ENCODE results near the gene STAU1.
"Not testable (repeated sequence)": the region's sequence is repeated elsewhere in the genome, so short reads cannot be mapped to it uniquely, and the experiment has no call there.

Gene STAU1

DNA sequence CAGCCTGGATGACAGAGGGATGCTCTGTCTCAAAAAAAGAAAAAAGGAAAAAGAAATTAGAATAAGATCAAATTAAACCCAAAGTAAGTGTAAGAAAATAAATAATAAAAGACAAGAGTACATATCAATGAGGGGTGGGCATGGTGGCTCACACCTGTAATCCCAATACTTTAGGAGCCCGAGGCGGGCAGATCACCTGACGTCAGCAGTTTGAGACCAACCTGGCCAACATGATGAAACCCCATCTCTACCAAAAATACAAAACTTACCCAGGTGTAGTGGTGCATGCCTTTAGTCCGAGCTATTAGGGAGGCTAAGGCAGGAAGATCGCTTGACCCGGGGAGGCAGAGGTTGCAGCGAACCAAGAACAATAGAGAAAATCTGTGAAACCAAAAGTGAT lies 14.9 kb upstream of the STAU1 start:
- no peak for DNase-seq (ENCODE audit: low read depth)

DNA sequence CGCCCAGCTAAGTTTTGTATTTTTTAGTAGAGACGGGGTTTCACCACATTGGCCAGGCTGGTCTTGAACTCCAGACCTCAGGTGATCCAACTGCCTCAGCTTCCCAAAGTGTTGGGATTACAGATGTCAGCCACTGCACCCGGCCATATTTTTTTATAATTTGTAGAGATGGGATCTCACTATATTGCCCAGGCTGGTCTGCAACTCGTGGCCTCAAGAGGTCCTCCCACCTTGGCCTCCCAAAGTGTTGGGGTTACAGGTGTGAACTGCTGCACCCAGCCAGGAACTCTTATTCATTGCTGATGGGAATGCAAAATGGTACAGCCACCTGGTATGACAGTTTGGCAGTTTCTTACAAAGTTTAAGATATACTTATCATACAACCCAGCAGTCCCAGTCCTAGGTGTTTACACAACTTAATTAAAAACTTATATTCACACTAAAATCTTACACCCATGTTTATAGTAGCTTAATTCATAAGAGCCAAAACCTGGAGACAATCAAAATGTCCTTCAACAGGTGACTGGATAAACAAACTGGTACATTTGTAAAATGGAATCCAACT lies 11.7 kb upstream of the STAU1 start:
- DNase-seq (ENCODE audit: low read depth) = no peak

DNA sequence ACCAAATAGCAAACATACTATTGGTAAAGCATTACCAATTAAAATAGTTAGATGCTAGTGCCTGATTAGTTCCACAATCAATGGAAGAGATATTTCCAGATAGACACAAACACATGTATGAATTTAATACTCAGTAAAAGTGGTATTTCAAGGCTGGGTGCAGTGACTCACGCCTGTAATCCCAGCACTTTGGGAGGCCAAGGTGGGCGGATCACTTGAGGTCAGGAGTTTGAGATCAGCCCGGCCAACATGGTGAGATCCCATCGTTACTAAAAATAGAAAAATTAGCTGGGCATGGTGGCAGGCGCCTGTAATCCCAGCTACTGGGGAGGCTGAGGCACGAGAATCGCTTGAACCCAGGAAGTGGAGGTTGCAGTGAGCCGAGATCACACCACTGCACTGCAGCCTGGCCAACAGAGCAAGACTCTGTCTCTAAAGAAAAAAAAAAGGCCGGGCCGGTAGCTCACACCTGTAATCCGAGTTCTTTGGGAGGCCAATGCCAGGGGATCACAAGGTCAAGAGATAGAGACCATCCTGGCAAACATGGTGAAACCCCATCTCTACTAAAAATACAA lies 4.9 kb upstream of the STAU1 start:
- not testable (repeated sequence) for DNase-seq (ENCODE audit: low read depth)

DNA sequence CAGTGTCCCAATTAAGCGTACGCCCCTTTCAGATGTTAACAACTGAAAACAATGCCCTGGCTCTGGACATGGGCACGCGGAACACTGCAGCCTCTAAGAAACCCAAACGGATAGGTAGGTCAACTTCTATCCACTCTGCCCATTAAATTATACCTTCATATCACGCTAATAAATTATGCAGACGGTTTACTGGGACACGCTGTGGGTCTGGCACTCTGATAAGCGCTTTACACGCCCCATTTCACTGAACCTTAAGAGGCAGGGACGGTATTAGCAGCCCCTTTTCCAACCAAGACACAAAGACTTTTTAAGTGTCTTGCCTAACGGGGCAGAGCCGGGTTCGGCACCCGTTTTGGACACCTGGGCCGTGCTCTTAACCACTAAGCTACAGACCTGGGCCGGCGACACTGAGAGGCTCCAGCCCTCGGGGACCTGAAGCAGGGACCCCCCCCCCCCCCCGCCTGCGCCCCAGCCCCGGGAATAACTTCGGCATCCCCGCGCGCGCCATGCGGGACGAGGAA lies 744 bp downstream of the STAU1 start:
- DNase-seq (ENCODE audit: low read depth) = no peak

GRCh38 chr20:49186535-49187329 lies 1.4 kb downstream of the STAU1 start:
- DNase-seq (ENCODE audit: low read depth) = no peak

DNA sequence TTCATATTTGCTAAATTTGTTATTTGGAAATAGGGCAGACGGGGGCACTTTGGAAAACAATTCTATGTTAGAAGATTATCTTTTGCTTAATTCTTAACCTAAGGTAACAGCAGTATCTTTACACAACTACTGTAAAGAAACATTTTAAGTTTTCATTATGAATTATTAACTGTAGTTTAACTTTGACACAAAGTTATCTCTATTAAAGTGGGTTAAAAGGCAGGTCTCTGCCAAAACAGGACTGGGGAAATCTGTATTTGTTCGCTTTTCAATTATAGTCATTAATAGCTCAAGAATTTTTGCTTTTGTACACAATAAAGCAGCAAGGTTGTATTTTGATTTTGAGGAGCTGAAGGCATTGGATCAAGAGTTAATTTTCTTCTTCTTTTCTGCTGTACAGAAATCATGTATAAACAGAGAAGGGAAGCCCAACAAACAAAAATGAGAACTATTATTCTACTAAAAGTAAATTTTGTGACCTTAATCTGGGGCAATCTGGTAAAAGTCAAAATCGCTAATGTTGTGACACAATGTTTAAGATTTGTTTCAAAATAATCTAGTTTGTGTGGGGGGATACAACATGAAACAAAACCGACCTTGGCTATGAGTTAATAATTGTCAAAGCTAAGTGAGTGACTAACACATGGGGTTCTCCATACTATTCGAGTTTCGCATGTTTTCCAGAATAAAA lies 2.9 kb downstream of the STAU1 start:
- DNase-seq (ENCODE audit: low read depth) = no peak

GRCh38 chr20:49184691-49185070 lies 3.5 kb downstream of the STAU1 start:
- no peak for DNase-seq (ENCODE audit: low read depth)

DNA sequence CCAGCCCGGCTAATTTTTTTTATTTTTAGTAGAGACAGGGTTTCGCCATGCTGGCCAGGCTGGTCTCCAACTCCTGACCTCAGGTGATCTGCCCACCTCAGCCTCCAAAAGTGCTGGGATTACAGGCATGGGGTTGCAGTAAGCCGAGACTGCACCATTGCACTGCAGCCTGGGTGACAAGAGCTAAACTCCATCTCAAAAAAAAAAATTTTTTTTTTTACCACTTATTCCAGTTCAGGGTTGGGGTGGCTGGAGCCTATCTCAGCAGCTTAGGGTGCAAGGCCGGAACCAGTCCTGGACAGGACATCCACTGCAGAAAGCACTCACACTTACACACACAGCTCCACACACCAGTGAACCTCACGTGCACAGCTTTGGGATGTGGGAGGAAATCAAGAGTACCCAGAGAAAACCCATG lies 4.0 kb downstream of the STAU1 start:
- DNase-seq (ENCODE audit: low read depth) = not testable (repeated sequence)

DNA sequence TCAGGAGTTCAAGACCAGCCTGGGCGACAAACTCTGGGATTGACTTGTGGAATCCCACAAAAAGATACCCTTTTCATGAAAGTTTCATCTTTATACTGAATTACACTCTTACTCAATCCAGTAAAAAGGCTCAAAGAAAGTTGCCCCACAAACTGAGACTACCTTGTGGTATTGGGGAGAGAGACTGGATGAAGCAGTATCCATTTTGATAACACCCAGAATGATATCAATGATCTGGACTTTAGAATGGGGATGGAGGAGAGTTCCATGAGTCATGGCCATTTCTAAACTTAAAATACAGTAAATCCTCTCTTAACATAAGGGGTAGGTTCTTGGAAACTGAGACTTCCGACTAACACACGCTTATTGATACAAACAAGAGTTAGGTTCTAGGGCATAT lies 4.7 kb downstream of the STAU1 start:
- no peak for DNase-seq (ENCODE audit: low read depth)

GRCh38 chr20:49181265-49181877 lies 6.8 kb downstream of the STAU1 start:
- DNase-seq (ENCODE audit: low read depth) = no peak

GRCh38 chr20:49179368-49180277 lies 8.5 kb downstream of the STAU1 start:
- no peak for DNase-seq (ENCODE audit: low read depth)

DNA sequence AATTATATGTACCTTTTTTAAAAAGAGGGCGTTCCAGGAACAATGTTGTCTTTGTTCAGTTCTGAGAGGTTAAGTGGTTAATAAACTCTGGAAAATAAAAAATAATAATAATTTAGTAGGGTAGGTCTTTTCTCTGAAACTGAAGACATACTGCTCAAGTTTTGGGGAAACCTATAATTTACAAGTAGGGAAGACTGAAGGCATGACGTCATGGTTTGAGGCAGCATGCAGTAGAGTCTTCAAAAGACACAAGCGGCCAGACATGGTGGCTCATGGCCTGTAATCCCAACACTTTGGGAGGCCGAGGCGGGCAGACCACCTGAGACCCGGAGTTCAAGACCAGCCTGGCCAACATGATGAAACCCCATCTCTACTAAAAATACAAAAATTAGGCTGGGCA lies 14.0 kb downstream of the STAU1 start:
- no peak for DNase-seq (ENCODE audit: low read depth)

DNA sequence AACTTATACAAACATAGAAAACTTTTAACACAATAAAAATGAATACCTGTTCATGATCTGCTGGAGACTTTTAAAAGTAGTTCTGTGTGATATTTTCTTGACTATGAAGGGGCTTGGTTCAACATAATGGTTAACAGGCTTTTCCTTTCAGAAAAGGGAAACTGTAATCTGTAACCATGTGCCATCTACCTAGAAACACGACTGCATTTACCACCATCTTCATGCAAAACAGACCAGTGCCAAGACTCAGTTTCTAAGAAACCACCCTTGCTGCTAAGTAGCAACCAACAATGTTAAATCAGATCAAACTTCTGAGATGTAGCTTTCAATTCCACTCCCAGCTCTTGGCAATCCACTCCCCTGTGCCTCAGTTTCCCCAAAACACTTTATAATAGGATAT lies 15.7 kb downstream of the STAU1 start:
- DNase-seq (ENCODE audit: low read depth) = no peak

DNA sequence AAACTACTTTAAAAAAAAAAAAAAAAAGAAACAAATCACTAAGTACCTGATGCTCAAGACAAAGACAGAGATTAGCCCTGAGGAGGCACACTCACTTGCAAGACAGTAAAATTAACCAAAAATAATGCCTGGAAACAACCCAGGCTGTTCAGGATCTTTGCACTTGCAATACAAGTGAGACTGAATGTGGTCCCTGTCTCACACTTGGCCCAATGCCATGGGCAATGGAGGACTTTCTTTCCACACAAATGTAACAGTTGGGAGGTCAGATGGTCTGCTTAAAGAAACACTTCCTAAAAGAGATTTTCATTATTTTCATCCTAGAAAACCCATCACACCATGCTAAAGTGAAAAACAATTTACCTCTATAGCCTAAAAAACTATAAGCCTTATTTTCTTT lies 16.2 kb downstream of the STAU1 start:
- DNase-seq (ENCODE audit: low read depth) = no peak

DNA sequence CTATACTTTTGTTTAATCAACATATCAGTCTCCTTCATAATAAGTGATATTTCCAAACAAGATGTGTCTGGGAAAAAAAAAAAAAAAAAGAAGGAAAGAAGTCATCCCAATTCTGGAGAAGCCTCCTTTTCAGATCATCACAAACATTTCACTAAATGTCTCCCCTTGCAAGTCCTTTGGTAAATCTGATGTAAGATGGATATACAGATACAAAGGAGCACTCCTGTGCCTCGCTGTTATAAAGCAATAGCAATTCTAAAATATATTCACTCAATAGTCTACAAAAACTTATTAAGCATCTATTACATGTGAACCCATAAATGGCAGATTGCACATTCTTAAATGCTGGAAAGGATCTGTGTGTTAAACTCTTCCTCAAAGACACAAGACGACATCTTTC lies 17.4 kb downstream of the STAU1 start:
- no peak for DNase-seq (ENCODE audit: low read depth)

DNA sequence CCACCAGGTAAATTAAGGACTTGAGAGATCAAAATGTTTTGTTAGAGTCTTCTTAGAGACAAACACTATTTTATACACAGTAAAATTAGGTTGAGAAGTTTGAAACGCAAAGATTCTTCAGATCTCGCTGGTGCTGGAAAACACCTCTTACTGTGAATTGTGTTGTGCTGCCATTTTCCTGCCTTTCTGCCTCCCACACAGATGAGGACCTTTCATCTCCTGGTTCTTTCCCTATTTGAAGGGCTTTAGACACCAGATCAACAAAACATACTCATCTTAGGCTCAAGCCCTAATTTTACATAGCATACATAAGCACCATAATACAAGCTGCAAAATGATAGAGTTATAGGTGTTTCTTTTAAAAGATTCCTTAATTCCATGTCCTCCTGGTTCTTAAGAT lies 18.6 kb downstream of the STAU1 start:
- DNase-seq (ENCODE audit: low read depth) = no peak

DNA sequence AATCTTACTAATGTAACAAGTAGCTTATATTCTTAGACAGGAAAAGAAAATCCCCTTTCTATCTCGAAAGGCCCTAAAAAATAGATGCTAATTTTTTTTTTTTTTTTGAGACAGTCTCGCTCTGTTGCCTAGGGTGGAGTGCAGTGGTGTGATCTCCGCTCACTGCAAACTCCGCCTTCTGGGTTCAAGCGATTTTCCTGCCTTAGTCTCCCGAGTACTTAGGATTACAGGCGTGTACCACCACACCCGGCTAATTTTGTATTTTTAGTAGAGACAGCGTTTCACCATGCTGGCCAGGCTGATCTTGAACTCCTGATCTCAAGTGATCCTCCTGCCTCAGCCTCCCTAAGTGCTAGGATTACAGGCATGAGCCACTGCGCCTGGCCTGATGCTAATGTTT lies 19.3 kb downstream of the STAU1 start:
- DNase-seq (ENCODE audit: low read depth) = not testable (repeated sequence)

DNA sequence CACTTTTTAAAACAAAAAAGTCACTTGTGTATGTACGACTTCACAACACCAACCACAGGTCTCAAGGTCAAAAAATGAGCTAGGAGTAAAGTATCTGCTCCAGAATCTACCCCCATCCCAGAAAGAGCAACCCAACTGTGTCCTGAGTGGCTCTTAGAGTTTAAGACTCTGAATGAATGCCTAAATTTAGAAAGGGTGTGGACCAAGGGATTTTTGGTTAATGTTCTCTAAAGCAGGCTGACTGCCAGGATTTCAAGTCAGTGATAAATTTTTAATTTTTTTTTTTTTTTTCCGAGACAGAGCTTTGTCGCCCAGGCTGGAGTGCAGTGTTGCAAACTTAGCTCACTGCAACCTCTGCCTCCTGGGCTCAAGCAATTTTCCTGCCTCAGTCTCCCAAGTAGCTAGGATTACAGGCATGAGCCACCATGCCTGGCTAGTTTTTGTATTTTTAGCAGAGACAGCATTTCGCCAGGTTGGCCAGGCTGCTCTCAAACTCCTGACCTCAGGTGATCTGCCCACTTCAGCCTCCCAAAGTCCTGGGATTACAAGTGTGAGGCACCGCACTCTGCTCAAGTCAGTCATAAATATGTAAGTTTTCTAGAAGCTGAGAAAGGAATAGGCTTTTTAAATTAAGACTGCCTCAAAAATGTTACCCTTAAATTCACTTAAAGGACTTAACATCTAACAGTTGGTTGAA lies 20.2 kb downstream of the STAU1 start:
- no peak for DNase-seq (ENCODE audit: low read depth)

DNA sequence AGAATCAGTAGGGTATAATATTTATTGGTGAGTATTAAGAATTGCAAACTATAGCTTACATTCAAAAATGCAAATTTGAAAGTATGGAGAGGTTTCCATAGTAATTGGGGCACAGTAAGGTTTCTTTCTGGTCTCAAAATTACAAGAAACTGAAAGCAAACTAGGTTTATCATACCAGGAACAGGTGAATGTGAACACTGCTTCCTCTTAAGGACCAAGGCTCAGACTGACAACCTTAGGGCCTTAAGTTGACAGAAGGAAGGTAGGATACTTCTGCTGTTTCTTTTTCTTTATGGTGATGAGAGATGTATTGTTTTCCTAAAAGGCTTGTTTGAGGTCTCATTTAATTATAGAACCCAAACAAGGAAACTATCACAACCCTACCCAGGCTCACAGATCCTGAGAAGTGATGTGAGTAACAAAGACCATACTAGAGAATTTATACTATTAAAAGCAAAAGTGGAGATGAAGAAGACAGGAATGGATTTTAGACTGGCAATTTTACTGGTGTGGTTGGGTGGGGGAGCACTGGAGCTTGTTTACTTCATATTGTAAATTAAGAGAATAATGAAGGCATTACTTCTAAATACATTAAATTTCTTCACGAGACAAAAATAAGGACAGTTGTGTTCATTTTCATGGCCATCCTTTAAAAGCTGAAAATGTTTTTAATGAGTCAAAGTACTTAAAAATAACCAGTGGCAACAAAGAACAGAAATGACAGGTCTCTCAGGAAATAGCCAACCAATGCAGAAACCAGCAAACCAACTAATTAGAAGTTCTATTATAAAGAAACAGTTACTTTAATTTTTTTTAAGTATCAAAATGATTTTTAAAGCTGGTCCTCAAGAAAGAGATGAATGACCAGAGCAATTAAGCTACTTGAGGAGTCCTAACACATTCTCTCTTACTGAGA lies 21.3 kb downstream of the STAU1 start:
- DNase-seq (ENCODE audit: low read depth) = no peak

GRCh38 chr20:49165611-49166010 lies 22.5 kb downstream of the STAU1 start:
- DNase-seq (ENCODE audit: low read depth) = no peak

All from HS-27A (cell line).